ENCODE results near the gene SP4.
A peak's percentile ranks its signal among the peaks of the same experiment; 100 is the strongest.

The SP4 gene

GRCh38 chr7:21448974-21449373 lies 21.1 kb downstream of the SP4 start:
- DNase-seq: no peak

DNA sequence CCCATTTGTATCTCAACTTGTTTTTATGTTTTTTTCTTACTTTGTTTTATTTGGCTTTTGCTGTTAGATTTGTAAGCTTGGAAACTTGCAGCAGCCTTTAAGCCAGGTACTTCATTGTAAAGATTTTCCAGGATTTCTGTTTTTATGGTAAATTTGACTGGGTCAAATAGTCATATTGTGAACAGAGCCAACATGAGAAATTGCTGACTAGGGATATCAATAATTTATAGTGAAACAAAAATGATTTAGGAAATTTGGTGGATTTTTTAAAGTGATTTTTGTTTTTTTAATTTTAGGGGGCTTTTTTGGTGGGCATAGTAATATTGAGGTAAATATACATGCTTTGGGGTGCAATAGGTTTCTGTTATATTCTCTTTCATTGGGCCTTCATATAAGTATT lies 22.2 kb downstream of the SP4 start:
- no peak for DNase-seq

GRCh38 chr7:21450941-21451340 lies 23.1 kb downstream of the SP4 start:
- DNase-seq: no peak

DNA sequence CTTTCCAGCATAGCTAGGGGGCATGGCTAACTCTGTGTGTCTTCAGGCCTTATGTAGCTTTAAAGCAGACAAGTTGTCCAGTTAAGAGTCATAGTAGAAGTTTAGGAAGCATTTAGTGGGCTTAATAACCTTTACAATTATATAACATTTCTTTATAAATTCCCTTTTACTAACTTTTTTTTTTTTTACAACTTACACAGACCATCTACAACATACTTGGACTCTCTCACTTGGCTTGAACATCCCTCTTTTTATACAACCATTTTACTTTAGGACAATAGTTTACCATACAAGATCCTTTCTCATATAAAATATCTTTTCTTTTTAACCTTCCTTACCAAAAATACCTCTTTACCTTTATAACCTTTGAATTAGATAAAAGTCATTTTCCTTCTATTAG lies 26.3 kb downstream of the SP4 start:
- no peak for DNase-seq

- DNase-seq: no peak
These were observed 27.0 kb downstream of the SP4 start for GRCh38 chr7:21454906-21455305.

DNA sequence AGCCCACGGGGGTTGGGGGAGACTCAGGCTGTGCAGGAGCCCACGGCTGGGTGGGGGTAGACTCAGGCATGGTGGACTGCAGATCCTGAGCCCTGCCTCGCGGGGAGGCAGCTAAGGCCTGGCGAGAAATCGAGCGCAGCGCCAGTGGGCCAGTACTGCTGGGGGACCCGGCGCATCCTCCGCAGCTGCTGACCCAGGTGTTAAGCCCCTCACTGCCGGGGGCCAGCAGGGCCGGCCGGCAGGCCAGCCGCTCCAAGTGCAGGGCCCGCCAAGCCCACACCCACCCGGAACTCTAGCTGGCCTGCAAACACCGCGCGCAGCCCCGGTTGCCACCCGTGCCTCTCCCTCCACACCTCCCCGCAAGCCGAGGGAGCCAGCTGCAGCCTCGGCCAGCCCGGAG lies 33.4 kb downstream of the SP4 start:
- DNase-seq: no peak

GRCh38 chr7:21462081-21462480 lies 34.2 kb downstream of the SP4 start:
- DNase-seq: no peak

- no peak for DNase-seq
These were observed 35.6 kb downstream of the SP4 start for GRCh38 chr7:21463524-21463923.

- no peak for DNase-seq
These were observed 41.1 kb downstream of the SP4 start for GRCh38 chr7:21468969-21469368.

GRCh38 chr7:21469894-21470293 lies 42.0 kb downstream of the SP4 start:
- peak; percentile 3 for DNase-seq

DNA sequence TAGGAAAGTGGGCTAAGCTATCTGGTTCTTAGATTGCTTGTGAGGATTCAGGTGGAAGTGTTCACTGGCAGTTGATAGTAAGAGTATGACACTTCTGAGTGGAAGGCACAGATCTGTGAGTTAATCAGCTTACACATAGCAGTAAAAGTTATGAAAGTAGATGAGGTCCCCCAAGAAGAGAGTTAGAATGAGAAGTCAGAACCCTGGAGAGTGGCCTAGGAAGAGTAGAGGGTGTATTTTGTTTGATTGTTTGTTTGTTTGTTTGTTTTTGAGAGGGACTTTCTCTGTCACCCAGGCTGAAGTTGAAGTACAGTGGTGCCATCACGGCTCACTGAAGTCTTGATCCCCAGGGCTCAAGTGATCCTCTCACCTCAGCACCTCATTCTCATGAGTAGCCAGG lies 44.1 kb downstream of the SP4 start:
- no peak for DNase-seq

DNA sequence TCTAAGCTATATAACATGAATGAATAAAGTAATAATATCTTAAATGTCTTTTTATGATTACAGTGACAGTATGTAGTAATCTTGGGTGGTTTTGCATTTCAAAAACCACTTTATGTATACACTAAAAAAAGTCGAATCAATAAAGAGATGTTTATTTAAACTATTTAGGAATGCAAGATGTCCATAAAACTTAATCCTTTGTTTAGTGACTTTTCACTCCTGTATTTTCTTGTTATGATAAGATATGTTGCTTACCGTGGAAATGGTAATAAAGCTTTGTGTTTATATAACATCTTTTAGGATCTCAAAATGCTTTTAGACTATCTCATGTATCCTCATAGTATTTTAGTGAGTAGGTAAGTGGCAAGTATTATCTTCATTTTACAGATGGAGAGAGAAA lies 48.5 kb downstream of the SP4 start:
- no peak for DNase-seq

DNA sequence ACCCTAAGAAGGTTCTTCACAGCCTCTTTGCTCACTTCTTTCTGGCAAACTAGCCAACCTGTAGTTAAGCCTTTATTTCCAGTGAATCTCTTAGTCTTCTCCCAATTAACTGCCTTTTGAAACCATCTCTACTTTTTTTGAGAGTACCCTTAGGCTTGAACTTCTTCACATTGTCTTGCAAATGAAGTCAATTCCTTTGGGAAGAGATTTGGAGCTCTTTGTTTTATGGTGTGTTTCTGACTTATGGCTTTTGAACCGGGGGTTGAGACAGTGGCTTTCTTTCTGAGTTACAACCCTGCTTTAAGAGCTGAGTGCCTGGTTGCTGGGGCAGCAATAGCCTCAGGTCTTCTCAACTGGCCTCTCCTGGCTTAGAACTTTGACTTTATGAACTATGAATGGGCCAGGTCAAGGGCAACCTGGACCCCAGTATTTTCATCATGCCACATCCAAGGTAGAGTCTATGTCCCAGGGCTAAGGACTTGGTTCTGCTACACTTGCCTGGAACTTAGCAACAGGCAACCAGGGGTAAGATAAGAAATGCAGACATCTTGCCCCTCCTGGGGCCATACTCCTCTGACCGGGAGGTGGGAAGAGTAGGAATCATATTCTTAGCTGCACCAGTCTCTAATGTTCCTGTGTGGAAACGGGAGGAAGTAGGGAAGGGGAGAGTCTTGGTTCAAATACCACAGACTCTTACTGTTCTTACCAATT lies 53.0 kb downstream of the SP4 start:
- no peak for DNase-seq

DNA sequence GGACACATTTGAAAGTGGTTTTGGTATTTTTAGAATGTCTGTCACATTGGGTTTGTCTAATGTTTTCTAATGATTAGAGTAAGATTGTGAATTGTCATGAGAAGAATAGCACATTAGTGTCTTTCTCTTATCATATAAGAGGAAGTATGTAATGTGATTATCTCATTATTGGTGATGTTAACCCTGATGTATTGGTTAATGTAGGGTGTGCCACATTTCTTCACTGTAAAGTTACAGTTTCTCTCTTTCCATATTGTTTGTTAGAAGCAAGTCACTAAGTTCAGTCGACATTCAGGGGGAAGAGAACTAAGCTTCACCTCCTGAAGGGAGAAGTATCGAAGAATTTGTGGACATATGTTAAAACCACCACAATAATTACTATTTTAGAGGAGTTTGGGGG lies 58.6 kb downstream of the SP4 start:
- DNase-seq: no peak

- DNase-seq: no peak
These were observed 67.8 kb downstream of the SP4 start for GRCh38 chr7:21495731-21496130.

- DNase-seq: peak; percentile 1
These were observed 69.2 kb downstream of the SP4 start for GRCh38 chr7:21497072-21497471.

- no peak for DNase-seq
These were observed 72.4 kb downstream of the SP4 start for GRCh38 chr7:21500117-21500832.

- no peak for DNase-seq
These were observed 76.1 kb downstream of the SP4 start for GRCh38 chr7:21504021-21504420.

DNA sequence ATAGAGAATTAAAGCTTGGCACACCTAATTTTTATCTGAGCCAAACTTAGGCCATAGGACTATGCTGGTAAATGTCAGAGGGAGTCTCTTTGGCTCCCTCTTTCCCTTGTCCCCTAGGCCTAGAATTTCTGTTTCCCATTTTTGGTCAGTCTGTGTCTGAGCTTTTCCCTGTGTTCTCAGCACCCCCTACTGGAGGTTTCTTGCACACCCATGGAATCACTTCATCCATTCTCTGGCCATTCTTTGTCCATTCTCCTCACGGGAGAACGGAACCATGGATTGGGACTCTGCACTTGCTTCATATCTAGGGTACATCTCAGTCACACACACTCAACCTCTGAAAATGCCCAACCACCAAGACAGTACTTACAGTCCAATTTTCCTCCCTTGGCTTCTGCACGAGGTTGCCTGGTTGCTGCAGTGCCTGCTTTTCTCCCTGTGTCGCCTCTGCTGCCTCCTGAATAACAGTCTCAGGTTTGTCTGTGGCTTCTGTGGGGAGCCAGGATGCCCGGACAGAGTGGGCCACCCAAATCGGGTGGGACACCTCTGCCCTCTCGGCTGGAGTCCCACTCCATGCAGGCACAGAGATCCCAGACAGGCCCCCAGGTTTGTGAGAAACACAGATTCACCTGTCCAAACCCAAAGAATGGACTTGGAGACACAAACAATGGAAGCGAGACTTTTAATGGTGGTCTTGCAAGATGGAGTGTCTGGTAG lies 79.9 kb downstream of the SP4 start:
- peak; percentile 37 for DNase-seq

GRCh38 chr7:21508538-21508937 lies 80.7 kb downstream of the SP4 start:
- DNase-seq: no peak

GRCh38 chr7:21514062-21514461 lies 86.2 kb downstream of the SP4 start:
- DNase-seq: no peak

DNA sequence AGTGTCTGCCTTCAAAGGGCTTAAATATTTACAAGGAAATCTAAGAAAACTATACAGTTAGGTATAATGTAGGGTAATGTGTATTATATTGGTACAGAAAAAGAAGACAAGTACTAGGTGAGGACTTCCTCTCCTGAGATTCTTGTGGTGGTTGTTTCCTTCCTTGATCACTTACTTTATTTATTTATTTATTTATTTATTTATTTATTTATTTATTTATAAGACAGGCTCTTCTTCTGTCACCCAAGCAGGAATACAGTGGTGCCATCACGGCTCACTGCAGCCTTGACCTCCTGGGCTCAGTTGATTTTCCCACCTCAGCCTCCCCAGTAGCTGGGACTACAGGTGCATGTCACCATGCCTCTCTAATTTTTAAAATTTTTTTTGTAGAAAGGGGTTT lies 96.8 kb downstream of the SP4 start:
- DNase-seq: no peak

DNA sequence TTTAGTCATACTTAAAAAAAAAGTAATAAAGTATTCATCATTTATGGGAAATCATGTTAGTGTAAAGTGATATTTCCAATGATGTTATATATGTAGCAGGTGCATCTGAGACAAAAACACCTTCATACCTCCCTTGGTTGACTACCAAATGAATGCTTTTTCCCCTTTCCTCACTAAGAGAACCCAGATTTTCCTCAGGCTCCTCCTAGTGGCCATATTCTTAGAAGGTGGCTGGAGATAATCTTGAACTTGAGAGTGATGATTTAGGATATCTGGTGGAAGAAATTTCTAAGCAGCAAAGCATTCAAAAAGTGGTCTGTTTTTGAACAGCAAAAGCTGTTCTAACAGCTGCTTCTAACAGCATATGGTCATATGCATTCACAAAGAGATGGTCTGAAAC lies 98.1 kb downstream of the SP4 start:
- DNase-seq: no peak

DNA sequence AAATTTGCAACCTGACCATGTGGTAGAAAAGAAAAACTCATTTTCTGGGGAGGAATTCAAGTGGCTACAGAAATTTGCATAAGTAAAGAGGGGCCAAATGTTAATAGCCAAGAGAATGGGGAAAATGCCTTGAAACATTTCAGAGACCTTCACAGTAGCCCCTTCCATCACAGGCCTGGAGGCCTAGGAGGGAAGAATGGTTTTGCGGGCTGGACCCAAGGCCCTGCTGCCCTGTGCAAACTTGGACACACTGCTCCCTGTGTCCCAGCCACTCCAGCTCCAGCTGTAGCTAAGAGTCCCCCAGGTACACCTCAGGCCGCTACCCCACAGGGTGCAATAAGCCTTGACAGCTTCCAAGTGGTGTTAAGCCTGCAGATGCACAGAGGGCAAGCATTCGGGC lies 98.6 kb downstream of the SP4 start:
- DNase-seq: no peak

All from fibroblast of upper back skin (primary cell).